Hematopoietic multipotent progenitor cell treated with erythropoietin and hydrocortisone succinate and interleukin-3 and kit ligand, for 15 days (in vitro differentiated cells): ENCODE results near the gene DHX15.

Experiments used
- DNase-seq: peaks from one replicate; pipeline ENCODE4 v3.0.0-alpha.2; 2015; ENCODE audit warnings: low spot score

The DHX15 gene

DNA sequence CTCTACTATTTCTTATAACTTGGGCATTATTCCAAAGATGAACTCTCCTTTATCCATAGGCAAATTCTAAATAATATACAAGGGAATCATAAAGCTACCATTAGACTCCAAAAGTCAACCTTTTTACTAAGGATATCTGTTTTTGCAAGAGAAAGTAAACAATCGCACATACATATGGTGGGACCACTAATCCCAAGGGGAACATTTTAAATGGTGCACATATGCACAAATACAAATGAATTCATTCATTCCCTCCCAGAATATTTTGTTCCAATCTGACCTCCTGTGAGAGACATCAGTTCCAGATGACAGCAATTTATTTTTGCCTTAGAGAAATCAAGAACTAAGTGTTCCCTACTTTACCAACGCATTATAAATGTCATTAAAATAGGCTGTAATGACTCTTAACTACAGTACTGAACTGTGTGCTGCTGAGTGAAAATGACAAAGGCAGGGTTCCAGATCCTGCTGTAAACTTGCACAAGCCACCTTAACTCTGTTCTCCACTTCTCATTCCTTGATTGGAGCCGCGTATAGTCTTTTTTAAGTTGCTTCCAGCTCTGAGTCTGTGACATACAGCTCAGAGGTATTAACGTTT, 2.0 kb downstream of the DHX15 start:
- DNase-seq = no peak

DNA sequence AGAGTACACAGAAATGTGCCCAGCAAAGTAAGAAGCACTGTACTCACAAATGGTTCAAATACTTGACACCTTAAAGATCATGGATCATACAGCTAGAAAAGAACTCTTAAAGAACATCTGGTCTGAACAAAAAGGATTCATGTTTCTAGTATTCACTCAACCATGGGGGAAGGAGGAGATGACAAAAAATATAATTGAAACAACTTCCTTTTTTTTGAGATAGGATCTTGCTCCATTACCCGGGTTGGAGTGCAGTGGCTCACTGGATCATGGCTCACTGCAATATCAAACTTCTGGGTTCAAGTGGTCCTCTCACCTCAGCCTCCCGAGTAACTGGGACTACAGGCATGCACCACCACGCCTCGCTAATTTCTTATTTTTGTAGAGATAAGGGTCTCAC, 6.0 kb downstream of the DHX15 start:
- DNase-seq = no peak

DNA sequence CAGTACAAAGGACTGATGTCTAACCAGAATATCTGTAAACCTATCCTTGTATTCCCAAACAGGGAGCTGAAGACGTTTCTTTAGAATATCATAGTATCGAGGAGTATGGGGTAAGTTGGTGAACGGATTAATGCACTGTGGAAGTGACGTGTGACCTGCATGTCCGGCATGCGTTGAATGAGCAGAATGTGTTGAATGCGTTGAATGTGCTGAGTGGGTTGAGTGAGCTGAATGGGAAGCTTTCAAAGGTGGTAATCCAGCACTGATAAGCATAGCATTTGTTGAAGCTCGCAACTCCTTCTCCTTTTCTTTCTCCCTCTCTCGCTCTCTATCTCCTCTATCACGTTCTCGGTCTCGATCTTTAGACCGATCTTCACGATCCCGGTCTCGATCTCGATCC, 8.1 kb downstream of the DHX15 start:
- no peak for DNase-seq

DNA sequence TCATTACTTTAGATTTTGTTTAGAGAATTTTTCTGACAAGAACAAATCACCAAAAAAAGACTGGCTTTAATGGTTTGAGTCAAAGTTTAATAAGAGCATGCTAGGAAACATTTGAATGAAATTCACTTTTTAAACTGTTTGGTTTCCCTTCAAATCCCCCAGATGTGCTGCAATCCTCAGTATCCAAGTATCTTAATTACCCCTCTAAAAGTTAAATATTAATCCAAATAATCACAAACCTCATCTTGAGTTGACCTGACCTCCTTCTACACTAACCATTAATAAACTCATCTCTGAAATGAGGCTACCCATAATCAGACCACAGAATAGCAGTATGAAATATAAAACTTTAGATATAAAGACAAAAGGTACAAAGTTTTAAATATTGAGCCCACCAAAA, 10.1 kb downstream of the DHX15 start:
- DNase-seq = no peak

DNA sequence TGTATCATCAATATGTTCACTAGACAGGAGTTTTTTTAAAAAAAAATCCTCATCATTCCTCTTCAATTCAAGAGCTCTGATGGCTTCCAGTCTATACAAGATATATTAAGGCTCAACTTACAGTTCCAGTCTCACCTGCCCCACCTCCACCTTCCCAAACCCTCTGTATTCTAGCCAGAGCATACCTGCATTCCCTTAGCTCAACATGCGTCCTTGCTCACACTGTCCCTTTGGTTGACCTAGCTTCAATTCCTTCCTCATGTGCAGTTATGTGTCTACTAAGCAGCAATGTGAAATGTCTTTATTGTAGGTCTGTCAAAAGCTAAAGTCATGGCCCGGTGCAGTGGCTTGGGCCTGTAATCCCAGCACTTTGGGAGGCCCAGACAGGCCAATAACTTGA, 10.8 kb downstream of the DHX15 start:
- no peak for DNase-seq

DNA sequence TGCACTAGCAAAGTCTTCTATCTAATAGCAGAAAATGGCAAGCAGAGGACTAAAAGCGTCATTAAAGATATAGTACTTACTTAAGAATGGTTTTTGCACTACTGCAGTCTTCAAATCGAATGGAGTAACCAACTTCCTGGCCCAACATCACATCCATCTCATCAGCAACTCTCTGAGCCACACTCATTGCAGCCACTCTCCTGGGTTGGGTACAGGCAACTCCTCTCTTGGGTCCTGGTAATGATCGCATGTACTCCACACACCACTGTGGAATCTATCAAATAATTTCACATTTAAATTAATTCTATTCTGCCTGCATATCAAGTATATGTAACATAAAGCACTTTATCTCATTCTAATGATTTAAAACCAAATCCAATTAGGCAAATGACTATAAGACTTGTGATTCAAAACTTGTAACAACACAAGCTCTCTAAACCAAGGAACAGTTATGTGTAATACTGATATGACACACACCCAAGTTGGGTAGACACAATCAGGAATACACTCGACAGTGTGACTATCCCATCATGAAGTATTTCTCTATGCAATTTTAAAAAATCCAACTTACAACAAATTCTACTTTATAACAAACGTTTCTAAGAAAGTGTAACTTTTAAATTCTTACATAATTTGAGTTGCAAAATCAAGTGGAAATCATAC, 13.6 kb downstream of the DHX15 start:
- DNase-seq = no peak

DNA sequence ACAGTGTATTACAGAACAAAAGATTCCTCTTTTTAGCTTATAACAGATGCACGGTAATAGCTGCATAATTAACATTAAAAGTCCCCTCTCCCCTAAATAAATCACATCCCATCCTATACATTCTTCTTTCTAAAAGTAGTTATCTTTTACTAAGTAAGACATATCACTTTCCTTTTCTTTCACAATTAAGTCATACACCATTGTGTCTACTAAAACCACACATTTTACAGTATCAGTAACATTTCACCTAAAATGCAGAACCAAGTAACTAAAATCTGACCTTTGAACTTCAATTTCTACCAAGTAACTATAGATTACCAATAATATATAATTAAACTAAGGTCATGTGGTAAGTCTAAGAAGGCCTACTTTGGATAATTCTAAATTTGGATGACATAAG, 14.2 kb downstream of the DHX15 start:
- DNase-seq = no peak

DNA sequence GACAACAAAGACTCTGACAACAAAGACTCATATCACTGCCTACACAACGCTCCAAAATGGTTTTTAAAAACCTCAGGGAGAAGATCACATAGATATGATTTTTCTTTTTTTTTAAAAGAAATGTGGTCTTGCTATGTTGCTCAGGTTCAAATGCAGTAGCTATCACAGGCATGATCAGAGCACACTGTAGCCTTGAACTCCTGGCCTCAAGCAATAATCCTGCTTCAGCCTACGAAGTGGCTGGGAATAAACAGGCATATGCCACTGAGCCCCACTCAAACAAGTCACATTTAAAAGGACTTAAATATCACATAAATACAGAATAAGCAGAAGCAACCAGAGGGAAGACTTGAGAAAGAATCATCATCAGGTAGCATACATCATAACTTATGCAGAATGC, 14.7 kb downstream of the DHX15 start:
- DNase-seq = no peak

DNA sequence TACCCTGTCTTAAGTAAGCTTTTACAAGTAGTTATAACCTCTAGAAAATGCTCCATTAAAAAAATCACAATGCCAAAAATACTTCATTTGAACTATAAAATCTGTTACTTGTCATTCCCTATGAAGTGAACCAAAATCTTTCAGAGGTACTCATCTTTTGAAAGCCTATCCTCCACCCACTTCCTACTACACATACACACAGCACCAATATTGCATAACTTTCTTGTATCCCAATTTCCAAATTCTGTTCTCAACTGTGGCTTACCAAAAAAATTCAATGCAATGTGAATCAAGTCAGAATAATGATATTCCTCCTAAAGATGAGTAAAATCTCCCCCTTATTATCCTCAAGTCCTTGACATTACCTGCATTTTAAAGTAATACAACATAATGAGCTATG, 15.9 kb downstream of the DHX15 start:
- no peak for DNase-seq

DNA sequence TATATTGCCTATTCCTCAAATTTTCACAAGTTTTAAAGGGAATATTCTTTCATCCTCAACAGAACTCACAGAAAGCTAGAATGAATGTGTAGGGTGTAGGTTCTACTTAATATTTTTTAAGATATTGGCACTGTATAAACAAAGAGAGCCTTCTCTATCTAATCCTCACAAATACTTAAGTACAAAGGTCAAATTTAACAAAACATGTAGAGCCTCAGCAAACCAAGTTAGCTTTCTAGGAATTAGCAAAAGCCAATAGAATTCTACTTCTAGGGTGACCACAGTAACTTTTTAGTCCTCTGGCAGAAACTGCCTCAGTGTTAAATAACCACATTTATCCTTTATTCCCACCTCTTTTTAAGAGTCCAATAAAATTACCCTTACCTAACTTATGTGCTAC, 19.3 kb downstream of the DHX15 start:
- DNase-seq = no peak

DNA sequence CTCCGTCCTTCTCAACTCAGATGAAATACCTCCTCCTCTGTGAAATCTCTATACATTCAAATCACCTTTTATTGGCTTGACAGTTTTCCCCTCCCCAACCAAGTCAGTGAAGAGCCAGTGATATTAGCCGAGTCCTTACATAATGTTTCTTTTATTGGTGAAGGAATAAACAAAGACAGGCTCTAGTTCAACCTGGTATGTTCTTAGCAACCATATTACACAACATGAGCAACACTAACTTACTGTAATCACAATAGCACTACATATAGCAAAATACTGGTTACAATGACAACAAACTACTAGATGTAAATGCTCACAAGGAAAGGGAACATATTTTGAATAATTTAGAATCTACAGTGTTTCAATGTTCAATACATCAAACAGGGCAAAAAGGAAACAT, 19.9 kb downstream of the DHX15 start:
- DNase-seq = no peak

DNA sequence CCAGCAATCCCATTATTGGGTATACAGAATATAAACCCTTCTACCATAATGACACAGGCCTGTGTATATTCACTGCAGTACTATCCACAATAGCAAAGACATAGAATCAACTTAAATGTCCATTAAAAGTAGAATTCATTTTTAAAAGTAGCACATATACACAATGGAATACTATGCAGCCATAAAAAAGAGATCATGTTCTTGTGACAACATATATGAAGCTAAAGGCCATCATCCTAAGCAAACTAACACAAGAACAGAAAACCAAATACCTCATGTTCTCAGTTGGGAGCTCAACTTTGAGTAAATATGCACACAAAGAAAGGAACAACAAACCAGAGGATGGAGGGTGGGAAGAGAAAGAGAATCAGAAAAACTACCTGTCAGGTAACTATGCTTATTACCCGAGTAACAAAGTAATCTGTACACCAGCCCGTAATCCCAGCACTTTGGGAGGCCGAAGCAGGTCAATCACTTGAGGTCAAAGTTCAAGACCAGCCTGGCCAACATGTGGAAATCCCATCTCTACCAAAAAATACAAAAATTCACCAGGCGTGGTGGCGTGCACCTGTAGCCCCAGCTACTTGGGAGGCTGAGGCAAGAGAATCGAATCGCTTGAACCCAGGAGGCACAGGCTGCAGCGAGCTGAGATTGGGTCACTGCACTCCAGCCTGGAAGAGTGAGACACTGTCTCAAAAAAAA, 22.8 kb downstream of the DHX15 start:
- DNase-seq = no peak

DNA sequence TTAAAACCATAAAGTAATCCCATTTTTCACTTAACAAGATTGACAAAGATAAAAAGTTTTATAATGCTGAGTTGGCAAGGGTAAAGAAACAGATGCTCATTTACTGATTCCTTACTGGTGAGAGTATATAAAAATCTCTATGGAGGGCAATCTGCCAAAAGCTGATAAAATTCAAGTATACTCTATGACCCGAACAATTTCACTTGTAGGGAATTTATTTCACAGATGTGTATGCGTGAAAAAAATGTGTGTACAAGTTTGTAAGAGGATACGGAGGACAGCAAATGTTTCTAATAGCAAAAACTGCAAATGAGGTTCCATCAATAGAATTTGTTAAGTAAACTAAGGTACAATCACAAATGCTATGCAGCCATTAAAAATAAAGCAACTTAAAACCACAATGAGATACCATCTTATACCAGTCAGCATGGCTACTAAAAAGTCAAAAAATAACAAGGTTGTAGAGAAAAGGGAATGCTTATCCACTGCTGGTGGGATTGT, 23.4 kb downstream of the DHX15 start:
- DNase-seq = no peak

DNA sequence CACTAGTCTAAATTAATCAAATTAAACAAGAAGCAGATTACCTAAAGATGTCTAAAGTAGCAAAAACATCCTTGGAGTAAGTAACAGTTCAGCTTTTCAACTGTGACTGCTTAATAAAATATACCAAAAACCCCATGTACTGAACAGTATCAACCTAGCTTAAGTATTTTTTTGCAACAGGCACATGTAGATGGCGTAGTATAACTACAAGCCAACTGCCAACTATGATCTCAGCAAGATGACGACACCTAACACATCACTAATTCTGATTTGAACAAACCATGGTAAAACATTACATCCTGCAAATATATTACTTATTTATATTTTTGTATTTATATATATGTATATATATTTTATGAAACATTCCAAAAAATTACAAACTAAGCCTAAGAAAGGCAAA, 24.5 kb downstream of the DHX15 start:
- no peak for DNase-seq

DNA sequence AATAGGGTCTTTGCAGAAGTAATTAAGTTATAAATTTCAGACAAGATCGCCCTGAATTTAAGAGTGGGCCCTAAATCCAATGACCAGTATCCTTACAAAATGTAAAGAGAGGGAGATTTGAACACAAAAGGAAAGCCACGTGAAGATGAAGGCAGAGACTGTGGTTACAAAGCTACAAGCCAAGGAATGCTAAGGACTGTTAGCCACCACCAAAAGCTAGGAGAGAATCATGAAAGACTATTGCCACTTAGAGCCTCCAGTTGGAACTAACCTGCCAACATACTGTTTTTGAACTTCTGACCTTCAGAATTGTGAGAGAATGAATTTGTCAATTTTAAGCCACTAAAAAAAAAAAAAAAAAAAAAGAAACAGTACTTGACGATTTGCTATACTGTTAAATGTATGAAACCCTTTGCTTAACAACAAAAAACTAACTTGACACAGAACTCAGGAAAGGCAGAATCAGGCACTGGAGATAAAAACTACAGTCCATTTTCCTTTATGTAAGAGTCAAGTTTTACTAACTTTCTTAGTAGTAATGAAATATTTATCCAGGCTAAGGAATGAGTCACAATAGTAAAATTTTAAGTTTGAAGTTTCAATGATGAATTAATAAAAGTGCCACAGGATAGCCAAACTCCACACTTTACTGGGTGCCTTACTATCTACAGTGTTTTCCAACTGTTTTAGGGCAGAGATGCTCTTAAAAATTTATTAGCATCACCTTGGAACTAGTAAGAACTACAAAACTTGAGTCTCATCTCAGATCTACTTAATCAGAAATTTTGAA, 25.1 kb downstream of the DHX15 start:
- no peak for DNase-seq

DNA sequence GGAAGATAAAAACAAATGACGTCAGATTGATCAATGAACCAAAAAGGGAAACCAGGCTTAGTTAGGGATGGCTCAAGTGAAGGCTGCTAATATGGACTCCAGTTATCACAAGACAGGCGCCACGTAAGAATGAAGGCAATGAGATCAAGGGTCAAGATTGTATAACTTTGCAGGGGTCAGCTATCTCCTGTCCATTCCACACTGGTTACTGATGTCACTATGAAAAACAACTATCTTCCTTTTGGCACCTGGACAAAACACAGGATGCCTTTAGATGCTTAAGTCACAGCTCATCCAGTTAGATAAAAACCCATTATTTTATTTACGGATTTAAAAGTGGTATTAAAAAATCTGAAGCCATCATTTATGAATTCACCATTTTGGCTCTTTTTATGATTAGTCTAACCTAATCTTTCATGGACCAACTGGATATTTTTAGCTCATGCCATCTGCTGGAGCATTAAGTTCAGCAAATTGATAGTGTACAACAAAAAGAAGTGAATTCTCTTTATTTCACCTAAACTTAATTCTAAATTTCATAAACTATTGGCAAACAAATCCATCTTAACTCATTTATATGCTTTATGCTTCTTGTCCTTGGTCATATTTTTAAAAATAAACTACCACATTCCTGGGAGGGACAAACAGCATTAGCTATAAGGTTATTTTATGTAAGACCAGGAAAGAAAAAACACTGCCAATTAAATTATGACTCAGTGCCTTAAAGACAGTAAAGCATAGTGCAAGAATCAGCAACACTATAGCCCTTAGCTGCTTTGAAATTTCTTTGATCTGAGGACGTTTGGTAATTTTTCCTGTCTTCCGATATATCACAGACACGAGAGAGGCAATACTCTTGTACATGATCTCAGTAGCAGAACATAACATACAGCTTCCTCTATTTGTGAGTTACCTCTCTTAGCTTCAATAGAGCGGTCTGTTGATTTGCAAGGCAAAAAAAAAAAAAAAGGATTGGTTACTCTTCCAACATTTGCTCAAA, 27.0 kb downstream of the DHX15 start:
- DNase-seq = no peak

DNA sequence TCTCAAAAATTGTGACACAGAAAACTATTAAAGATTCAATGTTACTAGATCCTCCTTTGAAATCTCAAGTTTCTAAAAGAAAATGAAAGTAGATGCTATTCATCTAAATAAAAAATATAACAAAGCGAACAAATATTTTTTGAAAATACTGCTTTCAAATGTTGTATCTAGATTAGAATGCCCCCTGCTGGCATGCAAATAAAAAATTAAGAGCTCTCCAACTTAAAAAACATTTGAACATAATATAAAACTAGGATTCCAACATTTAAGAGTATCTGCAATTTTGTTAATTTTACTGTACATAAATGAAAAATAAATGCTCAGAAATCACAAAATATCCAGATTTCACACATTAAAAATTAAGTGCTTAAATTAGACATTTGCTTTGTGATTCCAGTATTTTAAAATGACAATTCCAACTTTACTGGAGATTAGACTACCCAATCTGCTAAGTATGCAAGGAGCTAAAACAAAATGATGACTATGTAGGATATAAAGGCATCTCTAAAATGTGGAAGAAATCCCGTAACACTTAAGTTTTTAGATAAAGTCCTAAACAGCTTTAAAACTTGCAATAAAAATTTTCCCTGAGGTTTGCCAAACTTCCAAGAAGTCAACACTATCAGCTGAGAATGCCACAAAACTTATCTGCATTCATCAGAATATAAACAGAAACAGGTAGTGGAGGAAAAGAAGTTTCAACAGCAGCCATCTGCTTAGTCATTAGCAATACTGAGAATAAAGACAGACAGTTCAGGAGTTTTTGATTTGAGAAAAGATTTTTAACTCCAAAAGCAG, 32.7 kb downstream of the DHX15 start:
- peak; percentile 50 for DNase-seq

DNA sequence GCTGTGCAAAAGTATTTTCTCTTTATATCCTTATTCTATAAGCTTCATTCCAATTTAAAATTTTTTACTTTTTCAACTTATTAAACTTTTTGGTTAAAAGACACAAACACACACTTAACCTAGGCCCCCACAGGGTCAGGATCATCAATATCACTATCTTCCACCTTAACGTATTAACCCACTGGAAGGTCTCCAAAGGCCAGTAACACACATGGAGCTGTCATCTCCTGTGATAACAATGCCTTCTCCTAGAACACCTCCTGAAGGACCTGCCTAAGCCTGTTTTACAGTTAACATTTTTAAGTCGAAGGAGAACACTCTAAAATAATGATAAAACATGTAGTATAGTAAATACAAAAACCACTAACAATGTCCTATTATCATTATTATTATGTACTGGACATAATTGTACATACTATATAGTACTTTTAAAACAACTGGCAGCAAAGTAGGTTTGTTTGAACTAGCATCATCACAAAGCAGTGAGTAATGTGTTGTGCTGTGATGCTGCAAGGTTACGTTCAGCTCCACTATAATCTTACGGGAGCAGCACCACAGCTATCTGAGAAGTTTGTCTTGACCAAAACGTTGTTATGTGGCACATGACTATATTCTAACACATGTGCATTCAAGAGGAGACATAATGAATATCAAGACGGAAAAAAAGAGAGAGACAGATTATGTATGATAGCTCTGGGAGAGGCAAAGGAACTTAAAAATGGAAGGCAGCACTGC, 33.7 kb downstream of the DHX15 start:
- peak; percentile 32 for DNase-seq

DNA sequence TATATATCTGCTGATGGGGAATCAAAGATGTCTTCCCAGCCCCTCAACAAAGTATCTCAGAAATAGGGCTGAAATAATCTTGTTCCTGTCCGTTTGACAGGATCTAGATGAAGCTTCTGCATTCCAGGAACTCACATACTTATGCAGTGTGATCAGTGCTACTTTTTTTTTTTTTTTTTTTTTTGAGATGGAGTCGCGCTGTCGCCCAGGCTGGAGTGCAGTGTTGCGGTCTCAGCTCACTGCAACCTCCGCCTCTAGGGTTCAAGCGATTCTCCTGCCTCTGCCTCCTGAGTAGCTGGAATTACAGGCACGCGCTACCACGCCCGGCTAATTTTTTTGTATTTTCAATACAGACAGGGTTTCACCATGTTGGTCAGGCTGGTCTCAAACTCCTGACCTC, 36.4 kb downstream of the DHX15 start:
- no peak for DNase-seq
